GM19328 (cell line): ENCODE data around the gene DTYMK.
"Not testable (repeated sequence)": the region's sequence is repeated elsewhere in the genome, so short reads cannot be mapped to it uniquely, and the experiment has no call there.

Source experiments
- ATAC-seq: cut with Tn5 transposase; IDR thresholded peaks from one replicate; pipeline ENCODE4 v1.9.1; 2021; ENCODE audit warnings: mild to moderate bottlenecking, moderate library complexity; ENCODE audit not compliant: unreplicated experiment

DTYMK gene

DNA sequence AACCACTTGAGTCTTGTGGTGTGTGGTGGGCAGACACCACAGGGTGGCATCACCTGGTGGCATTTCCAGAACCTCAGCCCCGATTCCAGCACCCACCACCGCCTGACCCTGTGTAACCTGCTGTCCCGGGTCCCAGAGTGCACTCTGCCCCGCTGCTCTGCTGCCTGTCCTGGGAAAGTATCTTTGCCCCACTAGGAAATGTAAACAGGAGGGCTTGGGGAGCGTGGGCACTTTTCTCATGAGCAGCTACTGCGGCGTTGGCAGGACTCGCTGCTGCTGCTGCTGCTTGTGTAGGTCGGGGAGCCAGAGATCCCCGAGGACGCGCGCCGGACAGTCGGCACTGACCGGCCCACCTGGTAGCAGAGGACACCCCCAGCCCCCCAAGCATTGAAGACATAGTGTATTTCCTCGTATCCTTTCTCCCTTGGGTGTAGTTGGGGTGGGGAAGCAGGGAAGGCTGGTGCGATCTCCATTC is 13.4 kb downstream of the DTYMK start:
- ATAC-seq = no peak

DNA sequence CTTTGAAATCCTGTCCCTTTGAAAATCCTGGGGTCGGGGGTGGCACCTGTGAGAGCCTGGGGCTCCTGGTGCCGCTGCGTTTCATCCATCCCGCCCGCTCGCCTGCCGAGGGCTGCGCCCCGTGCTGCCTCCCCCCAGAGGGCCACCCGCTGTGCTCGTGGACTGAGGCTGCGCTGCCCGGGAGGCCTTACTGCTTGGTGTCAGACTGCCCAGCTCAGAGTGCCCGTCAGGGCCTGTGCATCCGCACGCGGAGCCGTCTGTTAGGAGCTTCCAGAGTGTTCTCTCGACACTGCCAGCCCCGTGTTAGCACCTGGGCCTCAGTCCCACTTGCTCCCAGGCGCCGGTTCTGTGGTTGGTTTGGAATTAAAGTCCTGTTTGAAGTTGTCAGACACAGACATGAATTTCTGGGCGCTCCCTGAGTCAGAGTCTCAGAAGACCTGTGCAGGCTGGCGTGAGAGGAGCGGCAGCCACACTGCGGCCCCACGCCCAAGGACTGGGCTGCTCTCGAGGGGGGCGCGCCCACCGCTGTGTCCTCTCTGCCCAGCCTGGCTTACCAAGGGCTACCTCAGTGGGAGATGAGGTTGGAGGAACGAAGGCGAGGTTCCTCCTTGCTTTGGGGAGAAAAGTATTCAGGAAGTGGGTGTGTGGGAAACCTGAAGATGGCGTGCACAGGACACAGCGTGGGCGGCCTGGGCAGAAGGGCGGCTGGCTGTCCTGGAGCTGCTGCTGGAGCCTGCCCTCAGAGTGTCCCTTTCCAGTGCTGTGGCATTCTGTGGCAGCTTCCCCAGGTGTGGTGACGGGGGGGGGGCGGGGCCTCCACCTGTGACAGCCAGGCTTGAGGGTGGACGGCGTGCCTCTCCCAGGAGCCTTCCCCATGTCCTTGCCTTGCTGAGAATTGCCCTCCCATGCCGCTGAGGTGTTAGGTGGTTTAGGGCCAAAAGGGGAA is 14.1 kb downstream of the DTYMK start:
- ATAC-seq = no peak

DNA sequence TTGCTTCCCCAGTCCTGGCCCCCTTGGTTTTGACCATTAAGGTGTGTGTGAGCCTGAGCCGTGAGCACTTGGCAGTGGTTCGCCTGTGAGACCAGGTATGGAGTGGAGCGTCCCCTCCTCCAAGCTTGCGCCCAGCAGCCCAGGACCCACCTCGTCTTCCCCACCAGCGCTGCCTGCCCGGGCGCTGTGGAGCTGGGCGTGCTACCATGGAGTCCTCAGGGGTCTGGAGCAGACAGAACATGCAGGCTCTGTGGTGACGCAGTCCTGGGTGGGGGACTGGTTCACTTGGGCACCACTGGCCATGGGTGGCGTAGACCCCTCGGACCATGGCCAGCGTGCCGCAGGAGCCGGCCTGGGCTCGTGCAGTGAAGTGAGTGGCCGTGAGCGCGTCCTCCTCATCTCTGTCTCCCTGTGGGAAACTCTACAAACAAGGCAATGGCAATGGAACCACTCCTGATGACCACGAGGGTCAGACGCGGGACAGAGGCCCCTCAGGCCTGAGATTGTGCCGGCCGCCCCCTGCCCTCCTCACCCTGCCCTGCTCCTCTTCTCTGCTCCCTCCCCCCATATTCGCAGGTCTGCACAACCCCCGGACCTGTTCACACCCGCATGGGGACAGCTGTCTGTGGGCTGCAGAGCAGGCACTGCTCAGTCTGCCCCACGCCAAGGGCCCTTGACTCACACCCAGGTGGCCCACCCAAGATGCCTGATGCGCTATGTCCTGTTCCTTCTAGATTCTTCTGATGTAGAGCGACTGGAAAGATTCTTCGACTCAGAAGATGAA is 15.0 kb downstream of the DTYMK start:
- ATAC-seq = no peak

DNA sequence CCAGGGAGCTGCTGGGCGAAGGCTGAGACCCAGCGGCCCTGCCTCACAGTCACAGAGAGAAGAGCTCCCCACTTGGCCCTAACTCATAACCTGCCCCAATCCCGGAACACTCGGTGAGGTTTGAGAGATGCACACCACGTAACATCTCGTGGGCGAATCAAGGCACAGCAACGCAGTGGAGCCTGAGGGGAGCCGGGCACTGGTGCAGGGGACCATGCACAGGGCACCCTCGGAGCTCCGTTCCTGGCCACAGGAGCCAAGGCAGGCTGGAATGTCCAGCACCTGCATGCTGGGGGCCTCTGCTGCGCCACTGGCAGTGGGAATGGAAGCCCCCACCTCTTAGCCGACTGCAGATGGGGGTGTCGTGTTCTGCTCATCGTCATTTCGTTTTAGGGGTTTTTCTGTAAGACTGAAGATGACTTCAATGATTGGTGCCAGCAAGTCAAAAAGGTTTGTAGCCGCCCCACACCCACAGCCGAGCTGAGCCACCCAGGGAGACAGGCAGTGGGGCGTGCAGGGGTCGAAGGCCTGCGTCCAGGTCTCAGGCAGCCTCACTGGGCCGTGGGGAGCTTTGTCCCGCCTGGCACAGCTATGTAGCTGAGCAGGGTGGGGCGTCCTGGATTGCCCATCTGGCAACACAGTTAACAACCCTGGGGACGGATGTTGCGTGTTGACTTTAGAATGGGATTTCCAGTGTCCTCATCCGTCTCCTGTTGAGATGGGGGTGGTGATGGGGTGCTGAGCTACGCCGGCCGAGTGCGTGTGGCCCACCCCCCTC is 16.1 kb downstream of the DTYMK start:
- ATAC-seq = no peak

DNA sequence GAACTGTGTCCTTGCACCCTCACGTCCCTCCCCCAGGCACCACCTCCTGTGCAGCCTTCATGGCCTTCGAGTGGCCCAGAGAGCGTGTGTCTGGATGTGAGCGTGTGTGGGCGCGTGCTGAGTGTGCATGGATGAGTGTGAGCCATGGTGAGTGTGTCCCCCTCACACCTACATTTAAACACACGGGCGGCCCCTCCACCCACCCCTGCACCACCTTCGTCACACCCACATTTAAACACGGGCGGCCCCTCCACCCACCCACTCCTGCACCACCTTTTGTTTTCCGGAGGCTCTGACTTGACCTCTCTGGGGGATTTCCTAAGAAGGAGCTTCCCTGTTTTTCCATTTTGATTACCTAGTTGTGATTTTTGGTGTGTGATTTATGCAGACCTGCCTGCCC is 17.8 kb downstream of the DTYMK start:
- ATAC-seq = no peak

DNA sequence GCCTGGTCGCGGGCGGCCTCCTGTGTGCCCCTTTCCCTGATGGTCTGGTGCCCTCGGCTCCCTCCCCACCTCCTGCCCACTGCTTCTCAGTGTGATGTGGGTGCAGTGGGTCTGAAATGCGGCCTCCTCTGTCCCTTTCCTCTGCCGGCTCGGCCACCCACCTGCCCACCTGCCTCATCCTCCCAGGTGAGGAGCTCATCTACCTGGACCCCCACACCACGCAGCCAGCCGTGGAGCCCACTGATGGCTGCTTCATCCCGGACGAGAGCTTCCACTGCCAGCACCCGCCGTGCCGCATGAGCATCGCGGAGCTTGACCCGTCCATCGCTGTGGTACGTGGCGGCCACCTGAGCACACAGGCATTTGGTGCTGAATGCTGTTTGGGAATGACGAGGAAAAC is 18.3 kb downstream of the DTYMK start:
- no peak for ATAC-seq

DNA sequence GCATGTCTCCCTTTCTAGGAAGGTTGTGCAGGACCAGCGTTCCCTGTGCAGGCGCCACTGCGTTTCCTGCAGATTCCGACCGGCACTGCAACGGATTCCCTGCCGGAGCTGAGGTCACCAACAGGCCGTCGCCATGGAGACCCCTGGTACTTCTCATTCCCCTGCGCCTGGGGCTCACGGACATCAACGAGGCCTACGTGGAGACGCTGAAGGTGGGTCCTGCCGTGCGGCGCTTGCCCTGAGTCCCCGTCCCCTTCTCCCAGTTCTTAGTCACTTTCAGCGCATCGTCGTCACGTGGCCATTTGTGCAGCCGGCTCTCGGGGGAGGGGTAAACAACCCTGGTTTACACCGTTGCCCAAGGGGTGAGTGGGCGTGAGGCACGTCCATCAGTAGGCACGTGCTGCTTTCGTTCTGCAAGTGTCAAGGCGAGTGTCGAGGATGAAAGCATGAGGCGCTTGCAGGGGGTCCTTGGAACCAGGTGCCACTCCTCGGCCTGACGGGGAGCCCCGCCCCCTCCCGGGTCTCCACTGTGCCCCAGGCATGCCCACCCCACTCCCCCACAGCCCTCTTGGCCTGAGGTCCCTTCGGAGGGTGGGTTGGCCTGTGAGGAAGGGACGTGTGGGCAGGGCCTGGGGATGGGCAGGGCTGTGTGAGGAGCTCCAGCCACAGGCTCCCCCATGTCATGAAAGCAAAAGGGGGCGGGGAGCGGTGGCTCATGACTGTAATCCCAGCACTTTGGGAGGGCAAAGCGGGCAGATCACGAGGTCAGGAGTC is 19.8 kb downstream of the DTYMK start:
- ATAC-seq = no peak

DNA sequence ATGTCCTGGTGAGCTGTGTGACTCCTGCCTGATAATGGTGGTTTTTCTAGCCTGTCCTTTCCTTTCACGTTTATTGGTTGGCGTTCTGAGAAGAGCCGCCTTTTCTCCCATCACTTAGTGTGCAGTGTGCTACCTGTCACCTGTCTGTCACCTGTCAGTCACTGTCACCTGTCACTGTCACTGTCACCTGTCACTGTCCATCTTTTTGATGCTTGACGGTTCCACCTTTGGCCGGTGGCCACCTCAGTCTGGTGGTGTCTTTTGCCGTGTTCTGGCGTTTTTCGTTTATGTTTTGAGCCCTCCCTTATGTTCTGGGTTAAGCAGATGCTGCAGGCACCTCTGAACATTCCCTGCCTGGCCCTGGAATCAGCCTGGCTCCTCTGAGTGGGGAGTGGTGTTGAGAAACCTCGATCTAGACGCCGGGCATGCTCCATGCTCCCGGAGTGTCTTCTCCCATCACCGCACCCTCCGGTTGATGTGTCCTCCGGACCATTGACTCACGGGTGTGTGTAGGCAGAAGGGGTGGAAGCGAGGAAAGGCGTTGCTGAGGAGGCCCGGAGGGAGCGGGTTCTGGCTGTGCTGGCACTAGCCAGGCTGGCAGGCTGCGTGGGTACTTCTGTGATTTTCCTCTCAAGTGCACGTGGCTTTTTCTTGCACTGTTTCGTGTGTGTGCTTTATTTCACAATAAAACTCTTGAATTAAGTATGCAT is 20.7 kb downstream of the DTYMK start:
- no peak for ATAC-seq

DNA sequence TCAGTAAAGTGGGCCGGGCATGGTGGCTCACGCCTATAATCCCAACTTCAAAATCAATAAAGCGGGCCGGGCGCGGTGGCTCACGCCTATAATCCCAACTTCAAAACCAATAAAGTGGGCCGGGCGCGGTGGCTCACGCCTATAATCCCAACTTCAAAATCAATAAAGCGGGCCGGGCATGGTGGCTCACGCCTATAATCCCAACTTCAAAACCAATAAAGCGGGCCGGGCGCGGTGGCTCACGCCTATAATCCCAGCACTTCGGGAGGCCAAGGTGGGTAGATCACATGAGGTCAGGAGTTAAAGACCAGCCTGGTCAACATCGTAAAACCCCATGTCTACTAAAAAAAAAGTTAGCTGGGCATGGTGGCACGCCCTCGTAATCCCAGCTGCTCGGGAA is 23.9 kb downstream of the DTYMK start:
- ATAC-seq = not testable (repeated sequence)

DNA sequence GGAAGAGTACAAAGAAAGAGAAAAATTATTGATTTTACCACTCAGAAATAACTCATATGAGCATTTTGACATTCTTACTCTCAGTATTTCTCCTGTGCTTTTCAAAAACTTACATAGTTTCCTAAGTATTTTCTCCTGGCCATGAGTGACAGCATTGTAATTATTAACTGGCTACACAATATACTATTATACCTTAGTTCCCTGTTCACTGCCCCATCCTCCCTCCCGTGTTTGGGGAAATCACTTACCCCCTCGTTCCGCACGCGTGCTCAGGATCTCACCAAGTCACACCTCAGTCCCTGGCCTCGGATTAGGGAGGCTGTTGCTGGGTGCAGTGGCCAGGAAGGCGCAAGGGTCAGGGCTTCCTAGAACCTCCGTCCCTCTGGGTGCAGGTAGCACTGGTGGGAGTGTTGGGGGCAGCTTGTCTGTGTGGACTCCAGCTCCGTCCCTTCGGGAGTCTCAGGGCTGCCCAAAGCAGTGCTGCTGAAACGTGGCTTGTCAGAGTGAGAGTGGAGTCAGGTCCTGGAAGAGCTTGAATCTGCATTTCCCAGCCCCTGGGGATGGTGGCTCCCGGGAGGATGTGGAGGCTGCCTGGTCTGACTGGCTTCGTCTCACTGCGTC is 25.9 kb downstream of the DTYMK start:
- no peak for ATAC-seq

DNA sequence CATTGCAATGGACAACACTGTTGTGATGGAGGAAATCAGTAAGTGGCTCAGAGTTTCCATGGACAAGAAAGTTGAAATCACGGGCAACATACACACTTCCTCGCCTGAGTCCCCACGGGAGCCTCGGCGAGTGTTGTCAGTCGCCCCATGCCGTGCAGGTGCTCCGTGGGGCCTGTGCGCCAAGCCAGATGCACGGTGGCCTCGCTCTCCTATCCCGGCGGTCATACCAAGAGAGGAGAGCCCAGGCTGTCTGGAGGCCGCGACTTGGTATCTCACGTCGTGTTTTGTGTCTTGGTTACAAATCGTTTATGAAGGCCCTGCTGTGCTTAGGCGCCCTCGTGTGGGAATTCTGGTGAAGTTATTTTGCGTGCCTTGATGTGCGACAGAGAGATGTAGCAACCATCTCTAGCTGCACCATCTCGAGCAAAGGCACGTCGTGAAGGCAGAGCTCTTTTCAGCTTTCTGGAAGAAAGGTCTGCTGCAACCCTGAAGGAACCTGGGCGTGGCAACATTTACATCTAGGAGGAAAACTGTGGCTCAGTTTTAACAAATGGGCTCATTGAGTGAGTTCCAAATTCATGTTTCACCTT is 27.4 kb downstream of the DTYMK start:
- no peak for ATAC-seq

DNA sequence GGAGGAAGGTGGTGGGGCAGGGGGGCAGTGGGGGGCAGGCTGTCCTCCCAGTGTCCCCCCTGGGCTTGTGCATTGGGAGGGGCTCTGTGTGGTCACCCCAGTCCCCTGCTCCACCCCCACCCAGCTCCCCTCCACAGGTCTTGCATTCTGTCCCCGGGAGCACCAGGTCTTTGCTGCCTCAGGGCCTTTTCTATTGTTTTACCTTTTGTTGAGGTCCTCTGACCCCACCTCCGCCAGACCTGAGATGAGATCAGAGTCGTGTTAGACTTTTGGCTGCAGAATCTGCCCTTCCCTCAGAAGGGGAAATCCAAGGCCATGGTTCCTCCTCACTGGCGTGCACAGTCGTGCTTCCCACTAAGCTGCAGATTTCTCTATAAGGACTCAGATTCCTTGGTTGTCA is 28.3 kb downstream of the DTYMK start:
- no peak for ATAC-seq

DNA sequence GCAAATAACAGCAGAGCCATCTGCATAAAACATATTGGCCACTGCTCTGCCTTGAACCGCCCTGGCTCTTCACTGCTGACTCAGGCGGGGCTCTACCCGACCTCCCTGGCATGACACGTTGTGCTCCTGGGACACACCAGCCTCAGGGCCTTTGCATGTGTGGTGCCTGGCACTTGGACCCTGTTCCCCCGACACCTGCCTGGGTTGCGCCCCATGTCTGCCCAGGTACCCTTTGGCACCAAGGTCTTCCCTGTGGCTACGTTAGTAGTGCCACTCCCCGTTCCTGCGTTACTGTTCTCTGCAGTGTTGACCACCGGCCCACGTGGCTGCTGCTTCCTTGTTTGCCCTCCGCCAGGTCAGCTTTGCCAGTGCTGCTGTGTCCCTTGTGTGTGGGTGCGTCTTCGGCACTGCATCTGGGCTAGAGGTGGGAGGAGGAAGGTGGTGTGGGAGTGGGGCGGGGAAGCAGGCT is 28.8 kb downstream of the DTYMK start:
- no peak for ATAC-seq

DNA sequence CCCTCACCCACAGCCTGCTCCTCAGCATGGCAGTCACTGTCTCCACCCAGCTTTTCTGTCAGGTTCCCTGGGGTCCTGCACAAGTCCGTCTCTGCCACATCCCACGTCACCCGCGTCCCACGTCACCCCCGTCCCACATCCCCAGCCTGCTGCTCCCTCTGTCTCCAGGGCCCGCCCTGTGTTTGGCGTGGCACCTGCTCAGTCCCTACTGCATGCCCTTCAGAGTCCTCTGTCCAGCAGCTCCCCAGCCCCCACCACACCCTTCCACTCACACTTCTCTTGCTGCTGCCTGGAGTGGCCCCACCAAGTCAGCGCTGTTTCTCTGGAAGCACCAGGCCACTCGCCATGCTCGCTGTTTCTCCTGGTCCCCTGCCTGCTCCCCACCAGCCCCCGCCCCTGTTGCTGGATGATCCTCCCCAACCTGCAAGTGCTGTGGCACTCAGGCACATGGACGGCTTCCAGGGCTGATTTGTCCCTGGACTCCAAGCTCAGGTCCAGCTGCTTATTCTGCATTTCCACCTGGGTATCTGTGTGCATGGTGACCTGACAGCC is 30.3 kb downstream of the DTYMK start:
- no peak for ATAC-seq

DNA sequence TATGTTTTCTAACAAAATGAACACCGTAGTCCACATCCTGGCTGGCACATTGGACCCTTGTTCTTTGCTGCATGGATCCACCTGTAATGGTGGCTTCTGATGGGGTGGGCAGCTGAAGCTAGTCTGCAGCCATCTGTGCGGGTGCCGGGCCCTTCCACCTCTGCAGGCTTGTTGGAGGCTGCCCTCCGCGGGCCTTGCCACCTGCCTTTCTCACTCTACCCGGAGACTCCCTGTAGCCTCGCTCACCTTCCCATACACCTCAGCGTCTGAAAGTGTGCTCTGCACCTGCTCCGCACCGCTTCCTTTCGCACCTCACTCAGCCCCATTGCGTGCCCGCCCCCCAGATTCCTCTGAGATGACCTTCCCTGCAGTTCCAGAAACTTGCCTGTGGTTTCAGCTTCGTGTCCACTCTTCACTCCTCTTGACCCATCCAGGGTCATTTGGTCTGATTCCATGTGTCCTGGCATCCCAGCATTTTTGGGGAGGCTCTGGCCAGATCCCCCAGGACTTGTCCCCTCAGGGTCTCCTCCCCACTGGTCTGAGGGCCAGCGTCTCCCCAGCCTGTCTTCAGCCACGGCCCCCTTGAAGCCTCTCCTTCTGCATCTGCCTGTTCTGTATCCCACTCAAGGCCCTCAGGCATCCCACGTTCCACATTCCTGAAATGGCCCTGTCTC is 31.0 kb downstream of the DTYMK start:
- no peak for ATAC-seq

DNA sequence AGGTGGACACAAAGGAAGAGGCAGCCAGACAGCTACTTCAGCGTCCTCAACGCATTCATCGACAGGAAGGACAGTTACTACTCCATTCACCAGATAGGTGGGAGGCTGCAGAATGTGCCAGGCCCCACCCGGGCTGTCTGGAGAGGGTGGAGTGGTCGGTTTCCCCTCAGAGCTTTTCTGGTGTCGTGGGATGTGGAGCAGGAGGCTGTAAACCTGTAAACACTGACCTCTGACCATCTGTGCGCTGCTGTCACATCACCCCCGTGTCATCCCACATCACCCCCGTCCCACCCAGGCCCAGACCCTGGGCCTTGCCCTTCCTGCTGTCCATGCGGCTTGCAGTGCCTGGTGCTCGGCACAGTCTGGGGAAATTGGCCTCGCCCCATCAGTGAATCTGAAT is 32.1 kb downstream of the DTYMK start:
- ATAC-seq = no peak

DNA sequence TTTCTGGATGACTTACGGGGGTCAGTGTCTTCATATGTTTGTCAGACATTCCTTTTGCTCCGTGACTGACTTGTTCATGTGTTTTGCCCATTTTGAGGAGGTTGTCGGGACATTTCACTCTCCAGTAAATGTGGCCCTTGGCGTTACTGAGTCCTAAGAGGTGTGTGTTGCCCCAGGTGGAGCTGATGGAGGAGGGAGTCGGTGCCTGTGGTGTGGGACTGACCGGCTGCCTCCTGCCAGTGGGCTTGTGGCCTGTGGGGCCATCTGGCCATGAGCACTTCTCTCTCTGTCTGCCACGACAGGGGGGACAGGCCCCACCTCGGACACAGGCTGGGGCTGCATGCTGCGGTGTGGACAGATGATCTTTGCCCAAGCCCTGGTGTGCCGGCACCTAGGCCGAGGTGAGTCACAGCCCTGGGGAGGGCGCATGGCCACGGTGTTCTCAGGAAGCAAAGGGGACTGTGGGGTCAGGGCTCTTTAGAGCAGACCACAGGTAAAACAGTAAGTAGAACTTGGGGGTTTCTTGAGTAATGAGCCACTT is 33.3 kb downstream of the DTYMK start:
- ATAC-seq = no peak

DNA sequence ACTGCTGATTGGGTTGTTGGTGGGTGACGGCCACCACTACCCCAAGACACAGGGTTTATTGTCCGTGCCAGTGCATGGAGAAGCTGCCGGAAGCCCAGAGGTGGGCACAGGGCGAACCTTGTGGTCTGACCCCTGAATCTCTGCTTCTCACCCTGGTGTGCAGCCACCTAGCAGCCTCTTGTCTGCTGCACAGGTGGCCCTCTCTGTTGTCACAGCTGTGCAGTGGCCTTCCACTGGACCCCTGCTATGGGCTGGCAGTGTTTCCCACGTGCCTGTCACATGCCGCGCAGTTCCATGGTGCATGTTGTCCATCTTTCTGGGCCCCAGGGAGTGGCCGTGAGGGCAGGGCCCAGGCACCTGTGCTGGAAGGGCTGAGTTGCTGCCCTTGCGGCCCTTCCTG is 33.9 kb downstream of the DTYMK start:
- ATAC-seq = no peak
